Trophoblast cell (in vitro differentiated cells and primary cell): ENCODE data around the gene KCND3.

Source experiments
- DNase-seq, 2 donors: peaks; one replicate each; pipeline ENCODE4 v3.0.0-alpha.2; 2016
- H2AFZ ChIP-seq: 2 replicates; pipeline ENCODE4 v1.6.1; 2013; ENCODE audit warnings: low read length, moderate library complexity, mild to moderate bottlenecking; ENCODE audit not compliant: insufficient read depth, poor library complexity
- H2AK5ac ChIP-seq: 2 replicates; pipeline ENCODE4 v1.6.1; 2013; ENCODE audit warnings: mild to moderate bottlenecking, low read length
- H2BK120ac ChIP-seq: 2 replicates; pipeline ENCODE4 v1.6.1; 2013; ENCODE audit warnings: low read length, mild to moderate bottlenecking, moderate library complexity; ENCODE audit not compliant: insufficient read depth, poor library complexity
- H2BK12ac ChIP-seq: 2 replicates; pipeline ENCODE4 v1.6.1; 2013; ENCODE audit warnings: mild to moderate bottlenecking, low read length, moderate library complexity
- H2BK5ac ChIP-seq: 2 replicates; pipeline ENCODE4 v1.6.1; 2013; ENCODE audit warnings: low read length, low read depth, moderate library complexity, mild to moderate bottlenecking; ENCODE audit not compliant: poor library complexity
- H3K14ac ChIP-seq: 2 replicates; pipeline ENCODE4 v1.6.1; 2013; ENCODE audit warnings: mild to moderate bottlenecking, low read length
- H3K18ac ChIP-seq: 2 replicates; pipeline ENCODE4 v1.6.1; 2013; ENCODE audit warnings: mild to moderate bottlenecking, low read length
- H3K23ac ChIP-seq: 2 replicates; pipeline ENCODE4 v1.6.1; 2013; ENCODE audit warnings: low read length
- H3K27ac ChIP-seq: 2 replicates; pipeline ENCODE4 v1.5.1; 2013; ENCODE audit warnings: low read depth, mild to moderate bottlenecking, inconsistent platforms, low read length, moderate library complexity
- H3K27me3 ChIP-seq: 2 replicates; pipeline ENCODE4 v1.6.1; 2013; ENCODE audit warnings: inconsistent platforms, mild to moderate bottlenecking, low read length, moderate library complexity; ENCODE audit not compliant: insufficient read depth
- H3K36me3 ChIP-seq, 2 experiments: 1 replicate in 1 of 2; 2 replicates in 1 of 2; pipeline ENCODE4 v1.6.1; 2013; ENCODE audit warnings: low read length in 2 of 2, mild to moderate bottlenecking in 2 of 2, moderate library complexity in 1 of 2; ENCODE audit not compliant: insufficient read depth in 2 of 2, control insufficient read depth in 1 of 2
- H3K4ac ChIP-seq: 2 replicates; pipeline ENCODE4 v1.6.1; 2013; ENCODE audit warnings: low read depth, mild to moderate bottlenecking, low read length, moderate library complexity
- H3K4me1 ChIP-seq, 2 experiments: 1 replicate in 1 of 2; 2 replicates in 1 of 2; pipeline ENCODE4 v1.6.1; 2013; ENCODE audit warnings: low read length in 2 of 2, mild to moderate bottlenecking in 2 of 2, moderate library complexity in 1 of 2; ENCODE audit not compliant: insufficient read depth in 2 of 2, control insufficient read depth in 1 of 2
- H3K4me2 ChIP-seq: 2 replicates; pipeline ENCODE4 v1.6.1; 2013; ENCODE audit warnings: inconsistent platforms, mild to moderate bottlenecking, low read length, moderate library complexity
- H3K4me3 ChIP-seq: 2 replicates; pipeline ENCODE4 v1.5.1; 2013; ENCODE audit warnings: mild to moderate bottlenecking, low read depth, low read length, inconsistent platforms
- H3K79me1 ChIP-seq: one replicate; pipeline ENCODE4 v1.6.1; 2013; ENCODE audit warnings: low read length
- H3K79me2 ChIP-seq: 2 replicates; pipeline ENCODE4 v1.6.1; 2013; ENCODE audit warnings: low read length, mild to moderate bottlenecking; ENCODE audit not compliant: control insufficient read depth, insufficient read depth, poor library complexity
- H3K9ac ChIP-seq: 2 replicates; pipeline ENCODE4 v1.6.1; 2013; ENCODE audit warnings: mild to moderate bottlenecking, low read length
- H3K9me3 ChIP-seq: 2 replicates; pipeline ENCODE4 v1.6.1; 2013; ENCODE audit warnings: low read depth, mild to moderate bottlenecking, control low read depth, inconsistent platforms, low read length; ENCODE audit not compliant: insufficient read depth
- H4K12ac ChIP-seq: 2 replicates; pipeline ENCODE4 v1.6.1; 2013; ENCODE audit warnings: low read depth, mild to moderate bottlenecking, low read length, moderate library complexity
- H4K8ac ChIP-seq: 2 replicates; pipeline ENCODE4 v1.6.1; 2013; ENCODE audit warnings: low read depth, mild to moderate bottlenecking, low read length, moderate library complexity
- H4K91ac ChIP-seq: one replicate; pipeline ENCODE4 v1.6.1; 2013; ENCODE audit warnings: low read depth, mild to moderate bottlenecking, low read length, moderate library complexity
- WGBS: extraction: QIAGEN DNeasy Blood & Tissue Kit; methylation state at CpG from one replicate; pipeline ENCODE4 v1.1.7; 2013; ENCODE audit warnings: missing lambda C conversion rate; ENCODE audit not compliant: insufficient read length, insufficient coverage; ENCODE audit errors: extremely low coverage; 5-methylcytosine and 5-hydroxymethylcytosine counted together

The KCND3 gene

GRCh38 chr1:111906816-111907215 lies 82.7 kb downstream of the KCND3 start:
- no peak for DNase-seq
- Histone ChIP-seq H3K9ac (no peak overlapping the region), H2BK5ac (no peak overlapping the region), H3K36me3 (no peaks in the 10 kb centered on the region), H3K23ac (no peak overlapping the region), H3K9me3 (no peaks in the 10 kb centered on the region), H3K79me1 (no peaks in the 10 kb centered on the region), H3K18ac (no peak overlapping the region), H2AK5ac (no peak overlapping the region), H4K8ac (no peak overlapping the region), H3K79me2 (no peaks in the 10 kb centered on the region), H3K27ac (no peak overlapping the region), H3K4me2 (no peak overlapping the region), H2BK12ac (no peak overlapping the region), H2BK120ac (no peak overlapping the region), H3K27me3 (no peaks in the 10 kb centered on the region), H2AFZ (no peak overlapping the region), H3K14ac (no peak overlapping the region), H4K12ac (no peak overlapping the region), H4K91ac (no peak overlapping the region), H3K4me3 (no peak overlapping the region), H3K4me1 (no peaks in the 10 kb centered on the region), H3K4ac (no peak overlapping the region)
- no CpG with 5 or more reads among the region's 1 CpG for WGBS

- H3K9ac ChIP-seq, result no peak overlapping the region
- no peak overlapping the region for H2BK12ac ChIP-seq
- no peak overlapping the region for H3K4me3 ChIP-seq
- H4K8ac ChIP-seq, result no peak overlapping the region
- no peak overlapping the region for H2AK5ac ChIP-seq
- H3K36me3 ChIP-seq, result no peaks in the 10 kb centered on the region
- H3K79me1 ChIP-seq, result no peaks in the 10 kb centered on the region
- no peak overlapping the region for H3K14ac ChIP-seq
- no peaks in the 10 kb centered on the region for H3K9me3 ChIP-seq
- no peak overlapping the region for H4K91ac ChIP-seq
- H3K4me1 ChIP-seq, result no peaks in the 10 kb centered on the region
- no peak overlapping the region for H3K4me2 ChIP-seq
- H2BK120ac ChIP-seq, result no peak overlapping the region
- H3K23ac ChIP-seq, result no peak overlapping the region
- no peak overlapping the region for H2AFZ ChIP-seq
- no peak for DNase-seq
- no peaks in the 10 kb centered on the region for H3K79me2 ChIP-seq
- H3K18ac ChIP-seq, result no peak overlapping the region
- no peak overlapping the region for H2BK5ac ChIP-seq
- no peaks in the 10 kb centered on the region for H3K27me3 ChIP-seq
- H3K27ac ChIP-seq, result no peak overlapping the region
- WGBS, result no CpG with 5 or more reads among the region's 4 CpGs
- H4K12ac ChIP-seq, result no peak overlapping the region
- no peak overlapping the region for H3K4ac ChIP-seq
Observed at GRCh38 chr1:111906111-111906510, 83.4 kb downstream of the KCND3 start.

GRCh38 chr1:111904478-111905218 lies 84.8 kb downstream of the KCND3 start:
- WGBS, result no CpG with 5 or more reads among the region's 20 CpGs
- Histone ChIP-seq H3K9ac (no peak overlapping the region), H3K27me3 (no peaks in the 10 kb centered on the region)

GRCh38 chr1:111903871-111904449 lies 85.5 kb downstream of the KCND3 start:
- H3K23ac ChIP-seq, result no peak overlapping the region
- WGBS, result no CpG with 5 or more reads among the region's 3 CpGs
- H3K79me2 ChIP-seq, result no peaks in the 10 kb centered on the region

More at GRCh38 chr1:111904478-111905218, 84.8 kb downstream of the KCND3 start:
- Histone ChIP-seq H3K4me2 (no peak overlapping the region), H2BK120ac (no peak overlapping the region), H3K36me3 (no peaks in the 10 kb centered on the region), H4K12ac (no peak overlapping the region), H2AK5ac (no peak overlapping the region), H3K23ac (no peak overlapping the region), H3K4me3 (no peak overlapping the region), H3K4ac (no peak overlapping the region), H2AFZ (no peak overlapping the region), H3K27ac (no peak overlapping the region), H3K79me1 (no peaks in the 10 kb centered on the region), H4K91ac (no peak overlapping the region), H3K18ac (no peak overlapping the region), H3K14ac (no peak overlapping the region), H3K9me3 (no peaks in the 10 kb centered on the region), H4K8ac (no peak overlapping the region), H3K4me1 (no peaks in the 10 kb centered on the region), H2BK12ac (no peak overlapping the region), H2BK5ac (no peak overlapping the region), H3K79me2 (no peaks in the 10 kb centered on the region)
- no peak for DNase-seq

More at GRCh38 chr1:111903871-111904449, 85.5 kb downstream of the KCND3 start:
- Histone ChIP-seq H4K12ac (no peak overlapping the region), H3K9ac (no peak overlapping the region), H3K4me1 (no peaks in the 10 kb centered on the region), H3K4me3 (no peak overlapping the region), H3K4me2 (no peak overlapping the region), H2BK12ac (no peak overlapping the region), H3K27ac (no peak overlapping the region), H2AFZ (no peak overlapping the region), H3K36me3 (no peaks in the 10 kb centered on the region), H2BK5ac (no peak overlapping the region), H3K14ac (no peak overlapping the region), H3K79me1 (no peaks in the 10 kb centered on the region), H2BK120ac (no peak overlapping the region), H3K9me3 (no peaks in the 10 kb centered on the region), H3K27me3 (no peaks in the 10 kb centered on the region), H3K4ac (no peak overlapping the region), H4K91ac (no peak overlapping the region), H3K18ac (no peak overlapping the region), H2AK5ac (no peak overlapping the region), H4K8ac (no peak overlapping the region)
- no peak for DNase-seq
